ENCODE data around the gene MAP1LC3A.

Gene MAP1LC3A

GRCh38 chr20:34549929-34550305 lies 8.6 kb upstream of the MAP1LC3A start:
- DNase-seq = no peak

GRCh38 chr20:34552569-34552968 lies 5.9 kb upstream of the MAP1LC3A start:
- DNase-seq = no peak

GRCh38 chr20:34553366-34553867 lies 5.1 kb upstream of the MAP1LC3A start:
- no peak for DNase-seq

GRCh38 chr20:34557936-34558319 lies 590 bp upstream of the MAP1LC3A start:
- DNase-seq = no peak

- DNase-seq = no peak
Measured at GRCh38 chr20:34559311-34560140, 1.0 kb downstream of the MAP1LC3A start.

- no peak for DNase-seq
Measured at GRCh38 chr20:34560141-34560523, 1.6 kb downstream of the MAP1LC3A start.

- no peak for DNase-seq
Measured at GRCh38 chr20:34560614-34561013, 2.1 kb downstream of the MAP1LC3A start.

GRCh38 chr20:34561661-34562060 lies 3.1 kb downstream of the MAP1LC3A start:
- no peak for DNase-seq

GRCh38 chr20:34562641-34563040 lies 4.1 kb downstream of the MAP1LC3A start:
- no peak for DNase-seq

GRCh38 chr20:34564833-34565232 lies 6.3 kb downstream of the MAP1LC3A start:
- DNase-seq = no peak

- DNase-seq = no peak
Measured at GRCh38 chr20:34566978-34567891, 8.7 kb downstream of the MAP1LC3A start.

GRCh38 chr20:34567892-34568865 lies 9.7 kb downstream of the MAP1LC3A start:
- no peak for DNase-seq

- no peak for DNase-seq
Measured at GRCh38 chr20:34569598-34569997, 11.1 kb downstream of the MAP1LC3A start.

GRCh38 chr20:34570859-34571306 lies 12.4 kb downstream of the MAP1LC3A start:
- no peak for DNase-seq

GRCh38 chr20:34571753-34572152 lies 13.2 kb downstream of the MAP1LC3A start:
- no peak for DNase-seq

- DNase-seq = no peak
Measured at GRCh38 chr20:34573541-34574300, 15.2 kb downstream of the MAP1LC3A start.

- no peak for DNase-seq
Measured at GRCh38 chr20:34574426-34574825, 15.9 kb downstream of the MAP1LC3A start.

GRCh38 chr20:34574861-34575260 lies 16.3 kb downstream of the MAP1LC3A start:
- no peak for DNase-seq

GRCh38 chr20:34575271-34575670 lies 16.8 kb downstream of the MAP1LC3A start:
- no peak for DNase-seq

- no peak for DNase-seq
Measured at GRCh38 chr20:34575756-34576155, 17.2 kb downstream of the MAP1LC3A start.

- DNase-seq = no peak
Measured at GRCh38 chr20:34577061-34577460, 18.5 kb downstream of the MAP1LC3A start.

GRCh38 chr20:34578025-34578424 lies 19.5 kb downstream of the MAP1LC3A start:
- no peak for DNase-seq
